Stimulated activated CD8-positive, alpha-beta memory T cell treated with anti-CD3 and anti-CD28 coated beads, Interleukin-4, amount 100 ng/mL, for 48 hours (primary cell): ENCODE measurements around the gene RPN1.
A peak's percentile ranks its signal among the peaks of the same experiment; 100 is the strongest.
"Not testable (repeated sequence)": the region's sequence is repeated elsewhere in the genome, so short reads cannot be mapped to it uniquely, and the experiment has no call there.

Experiments used
- DNase-seq: peaks from one replicate; pipeline ENCODE4 v3.0.0-alpha.2; 2020

The RPN1 gene

GRCh38 chr3:128607710-128608048, 42.9 kb downstream of the RPN1 start:
- DNase-seq: no peak

- DNase-seq: no peak
Measured at GRCh38 chr3:128606094-128606493, 44.5 kb downstream of the RPN1 start.

GRCh38 chr3:128605091-128606046, 45.2 kb downstream of the RPN1 start:
- DNase-seq: no peak

- no peak for DNase-seq
Measured at GRCh38 chr3:128603811-128604775, 46.5 kb downstream of the RPN1 start.

- DNase-seq: no peak
Measured at GRCh38 chr3:128603313-128603712, 47.3 kb downstream of the RPN1 start.

- DNase-seq: no peak
Measured at GRCh38 chr3:128598884-128599664, 51.5 kb downstream of the RPN1 start.

GRCh38 chr3:128597900-128598299, 52.7 kb downstream of the RPN1 start:
- DNase-seq: no peak

GRCh38 chr3:128592864-128593263, 57.8 kb downstream of the RPN1 start:
- no peak for DNase-seq

GRCh38 chr3:128591738-128592426, 58.7 kb downstream of the RPN1 start:
- DNase-seq: no peak

- no peak for DNase-seq
Measured at GRCh38 chr3:128590948-128591347, 59.7 kb downstream of the RPN1 start.

GRCh38 chr3:128589985-128590384, 60.6 kb downstream of the RPN1 start:
- not testable (repeated sequence) for DNase-seq

- no peak for DNase-seq
Measured at GRCh38 chr3:128588147-128588546, 62.5 kb downstream of the RPN1 start.

- DNase-seq: no peak
Measured at GRCh38 chr3:128587391-128587790, 63.2 kb downstream of the RPN1 start.

- DNase-seq: not testable (repeated sequence)
Measured at GRCh38 chr3:128586932-128587331, 63.7 kb downstream of the RPN1 start.

- DNase-seq: not testable (repeated sequence)
Measured at GRCh38 chr3:128586391-128586790, 64.2 kb downstream of the RPN1 start.

- DNase-seq: no peak
Measured at GRCh38 chr3:128585974-128586373, 64.6 kb downstream of the RPN1 start.

- no peak for DNase-seq
Measured at GRCh38 chr3:128585189-128585588, 65.4 kb downstream of the RPN1 start.

GRCh38 chr3:128584412-128585020, 66.1 kb downstream of the RPN1 start:
- DNase-seq: peak; percentile 67

- no peak for DNase-seq
Measured at GRCh38 chr3:128581566-128581965, 69.1 kb downstream of the RPN1 start.

GRCh38 chr3:128579927-128580326, 70.7 kb downstream of the RPN1 start:
- DNase-seq: no peak

GRCh38 chr3:128578346-128578745, 72.3 kb downstream of the RPN1 start:
- DNase-seq: no peak

- DNase-seq: no peak
Measured at GRCh38 chr3:128577711-128578110, 72.9 kb downstream of the RPN1 start.
